Liver (tissue), 9 donors: ENCODE data around the gene UBE2D4. TPM values are rescaled to one million over a fixed set of nuclear protein-coding genes. Genes with fewer than 3 reads are reported as not detected.

Source experiments
- DNase-seq: peaks from one replicate; pipeline ENCODE4 v3.0.0-alpha.2; 2017; ENCODE audit warnings: low spot score
- H3K27ac ChIP-seq, 2 donors: one replicate each; pipeline ENCODE4 v1.7.0; 2013; ENCODE audit warnings: inconsistent platforms in 2 of 2, low read length in 2 of 2, control low read depth in 1 of 2, low read depth in 1 of 2, mild to moderate bottlenecking in 1 of 2
- H3K27me3 ChIP-seq, 4 donors: one replicate each; pipeline versions ENCODE4 v1.6.1 to v1.7.0; 2013; ENCODE audit warnings: low read length in 3 of 4, inconsistent platforms in 1 of 4, mild to moderate bottlenecking in 1 of 4, moderate library complexity in 1 of 4; ENCODE audit not compliant: control insufficient read depth in 4 of 4, insufficient read depth in 4 of 4
- H3K36me3 ChIP-seq, 4 donors: one replicate each; pipeline versions ENCODE4 v1.6.1 to v1.7.0; 2013; ENCODE audit warnings: low read length in 3 of 4, mild to moderate bottlenecking in 3 of 4, low read depth in 1 of 4, moderate library complexity in 1 of 4; ENCODE audit not compliant: control insufficient read depth in 4 of 4, insufficient read depth in 3 of 4
- H3K4me1 ChIP-seq, 4 donors: one replicate each; pipeline versions ENCODE4 v1.6.1 to v1.7.0; 2013; ENCODE audit warnings: low read length in 3 of 4, mild to moderate bottlenecking in 3 of 4, moderate library complexity in 1 of 4; ENCODE audit not compliant: control insufficient read depth in 4 of 4, insufficient read depth in 4 of 4
- H3K4me3 ChIP-seq, 3 donors: one replicate each; pipeline versions ENCODE4 v1.6.1 to v1.7.0; 2013; ENCODE audit warnings: low read length in 3 of 3, control low read depth in 1 of 3, low read depth in 1 of 3, mild to moderate bottlenecking in 1 of 3
- H3K9ac ChIP-seq, 2 donors: one replicate each; pipeline ENCODE4 v1.7.0; 2013; ENCODE audit warnings: low read length in 2 of 2, mild to moderate bottlenecking in 2 of 2, moderate library complexity in 2 of 2, control low read depth in 1 of 2, low read depth in 1 of 2
- H3K9me3 ChIP-seq, 4 donors: one replicate each; pipeline versions ENCODE4 v1.6.1 to v1.7.0; 2013; ENCODE audit warnings: low read length in 3 of 4; ENCODE audit not compliant: control insufficient read depth in 4 of 4
- EGR1 ChIP-seq, 2 donors: IDR thresholded peaks; 2 replicates each; pipeline ENCODE4 v1.6.1; 2016 to 2018; ENCODE audit warnings: antibody characterized with exemption in 2 of 2, low read depth in 2 of 2
- FOXA1 ChIP-seq: IDR thresholded peaks from 2 replicates; pipeline ENCODE4 v1.6.1; 2016; ENCODE audit warnings: antibody characterized with exemption
- FOXA2 ChIP-seq: IDR thresholded peaks from 2 replicates; pipeline ENCODE4 v1.6.1; 2016; ENCODE audit warnings: antibody characterized with exemption
- GABPA ChIP-seq, 2 donors: IDR thresholded peaks in 1 of 2; conservative IDR thresholded peaks in 1 of 2; 2 replicates each; pipeline ENCODE4 v1.6.1; 2016; ENCODE audit warnings: antibody characterized with exemption in 2 of 2, mild to moderate bottlenecking in 1 of 2, moderate library complexity in 1 of 2
- HNF4A ChIP-seq, 2 donors: conservative IDR thresholded peaks; 2 replicates each; pipeline ENCODE4 v1.6.1; 2016; ENCODE audit warnings: antibody characterized with exemption in 2 of 2, mild to moderate bottlenecking in 2 of 2
- HNF4G ChIP-seq: IDR thresholded peaks from 2 replicates; pipeline ENCODE4 v1.6.1; 2016; ENCODE audit warnings: antibody characterized with exemption
- JUND ChIP-seq, 2 donors: IDR thresholded peaks; 2 replicates each; pipeline ENCODE4 v1.6.1; 2016; ENCODE audit warnings: antibody characterized with exemption in 2 of 2
- NR2F2 ChIP-seq: IDR thresholded peaks from 2 replicates; pipeline ENCODE4 v1.6.1; 2016; ENCODE audit warnings: antibody characterized with exemption
- RAD21 ChIP-seq, 2 donors: IDR thresholded peaks; 2 replicates each; pipeline ENCODE4 v1.6.1; 2016; ENCODE audit warnings: antibody characterized with exemption in 2 of 2, mild to moderate bottlenecking in 2 of 2
- RXRA ChIP-seq, 2 donors: IDR thresholded peaks; 2 replicates each; pipeline ENCODE4 v1.6.1; 2017 to 2018; ENCODE audit warnings: antibody characterized with exemption in 2 of 2, mild to moderate bottlenecking in 1 of 2
- SP1 ChIP-seq: IDR thresholded peaks from 2 replicates; pipeline ENCODE4 v1.6.1; 2018; ENCODE audit warnings: antibody characterized with exemption, mild to moderate bottlenecking
- TAF1 ChIP-seq: conservative IDR thresholded peaks from 2 replicates; pipeline ENCODE4 v1.6.1; 2016; ENCODE audit warnings: antibody characterized with exemption, mild to moderate bottlenecking
- YY1 ChIP-seq: IDR thresholded peaks from 2 replicates; pipeline ENCODE4 v1.6.1; 2016; ENCODE audit warnings: antibody characterized with exemption, mild to moderate bottlenecking
- WGBS: extraction: QIAGEN DNeasy Blood & Tissue Kit; methylation state at CpG from one replicate; pipeline ENCODE4 v1.1.7; 2013; 5-methylcytosine and 5-hydroxymethylcytosine counted together
- polyA plus RNA-seq, 2 donors: library from polyadenylated mRNA; stranded (reverse) in 1 of 2; unstranded in 1 of 2; fragments of 200-250 nt in 1 of 2; fragments of >200 nt in 1 of 2; fragmentation: Nextera tagmentation in 1 of 2; extraction: Ambion mirVana in 1 of 2; gene quantifications; one replicate each; pipeline versions ENCODE4 v1.2.1 to v1.2.3, GENCODE V29; 2013 to 2015
- total RNA-seq, 2 donors: library from RNA; depleted of rRNA; stranded (reverse); fragments of >200 nt; gene quantifications; one replicate each; pipeline ENCODE4 v1.2.3, GENCODE V29; 2014
- TF ChIP-seq, protein P1 (sequence below): fragments of 150-350 bp; IDR thresholded peaks from 2 replicates; pipeline ENCODE4 v1.5.1; 2017; ENCODE audit warnings: improper control_type of control experiment, low read depth, low read length; ENCODE audit not compliant: missing input control
- TF ChIP-seq, protein P2 (sequence below): IDR thresholded peaks from 2 replicates; pipeline ENCODE4 v1.6.1; 2016; ENCODE audit warnings: antibody characterized with exemption, mild to moderate bottlenecking
- TF ChIP-seq, protein P3 (sequence below): IDR thresholded peaks from 2 replicates; pipeline ENCODE4 v1.6.1; 2016; ENCODE audit warnings: antibody characterized with exemption
- TF ChIP-seq, protein P4 (sequence below): IDR thresholded peaks from 2 replicates; pipeline ENCODE4 v1.6.1; 2016; ENCODE audit warnings: antibody characterized with exemption
- TF ChIP-seq, protein P5 (sequence below): IDR thresholded peaks from 2 replicates; pipeline ENCODE4 v1.6.1; 2016; ENCODE audit warnings: antibody characterized with exemption
- donor health status: healthy.
- donor health status: healthy.
- donor health status: healthy.
- donor health status: healthy.
- donor health status: healthy.

Gene UBE2D4
- total and polyA plus RNA-seq, 4 donors: 5.1 to 17.9 (median 11.8) TPM

DNA sequence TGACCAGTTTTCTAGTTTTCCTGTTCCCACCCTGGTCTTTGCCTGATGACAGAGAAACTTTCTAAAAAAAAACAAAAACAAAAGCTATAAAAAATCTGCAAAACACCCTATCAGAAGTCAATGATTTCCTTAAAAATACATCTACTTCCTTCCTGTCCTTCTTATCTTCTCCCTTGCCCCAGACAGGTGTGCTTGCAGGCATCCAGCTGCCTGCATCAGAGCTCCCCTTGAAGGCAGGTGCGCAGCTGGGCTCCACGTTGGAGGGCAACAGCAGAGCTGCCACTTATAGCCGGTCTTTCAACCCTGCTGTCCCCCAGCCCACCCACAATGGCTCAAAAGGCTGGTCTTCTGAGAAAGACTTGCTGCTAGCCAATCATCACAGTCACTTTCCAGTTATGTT lies 29.8 kb downstream of the UBE2D4 start:
- Histone ChIP-seq H3K27ac (no peak overlapping the region), H3K27me3 (no peaks in the 10 kb centered on the region), H3K36me3 (peaks cover 2 to 17% (median 15%) of the 10 kb centered on the region in 4 donors), H3K9ac (no peak overlapping the region), H3K4me1 (no peaks in the 10 kb centered on the region), H3K9me3 (no peaks in the 10 kb centered on the region), H3K4me3 (no peak overlapping the region)
- TF ChIP-seq RXRA (IDR thresholded peaks at IDR 0.05) (no peak), YY1 (no peak), FOXA2 (no peak), HNF4G (no peak), SP1 (no peak), JUND (IDR thresholded peaks at IDR 0.05) (no peak), GABPA (IDR thresholded peaks at IDR 0.05 in 1 of 2, conservative IDR thresholded peaks at IDR 0.05 in 1 of 2) (no peak), HNF4A (conservative IDR thresholded peaks at IDR 0.05) (no peak), EGR1 (IDR thresholded peaks at IDR 0.05; ENCODE audit: low read depth in 2 of 2) (no peak), FOXA1 (no peak)
- TF ChIP-seq, protein P1, sequence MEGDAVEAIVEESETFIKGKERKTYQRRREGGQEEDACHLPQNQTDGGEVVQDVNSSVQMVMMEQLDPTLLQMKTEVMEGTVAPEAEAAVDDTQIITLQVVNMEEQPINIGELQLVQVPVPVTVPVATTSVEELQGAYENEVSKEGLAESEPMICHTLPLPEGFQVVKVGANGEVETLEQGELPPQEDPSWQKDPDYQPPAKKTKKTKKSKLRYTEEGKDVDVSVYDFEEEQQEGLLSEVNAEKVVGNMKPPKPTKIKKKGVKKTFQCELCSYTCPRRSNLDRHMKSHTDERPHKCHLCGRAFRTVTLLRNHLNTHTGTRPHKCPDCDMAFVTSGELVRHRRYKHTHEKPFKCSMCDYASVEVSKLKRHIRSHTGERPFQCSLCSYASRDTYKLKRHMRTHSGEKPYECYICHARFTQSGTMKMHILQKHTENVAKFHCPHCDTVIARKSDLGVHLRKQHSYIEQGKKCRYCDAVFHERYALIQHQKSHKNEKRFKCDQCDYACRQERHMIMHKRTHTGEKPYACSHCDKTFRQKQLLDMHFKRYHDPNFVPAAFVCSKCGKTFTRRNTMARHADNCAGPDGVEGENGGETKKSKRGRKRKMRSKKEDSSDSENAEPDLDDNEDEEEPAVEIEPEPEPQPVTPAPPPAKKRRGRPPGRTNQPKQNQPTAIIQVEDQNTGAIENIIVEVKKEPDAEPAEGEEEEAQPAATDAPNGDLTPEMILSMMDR: no peak
- TF ChIP-seq, protein P2, sequence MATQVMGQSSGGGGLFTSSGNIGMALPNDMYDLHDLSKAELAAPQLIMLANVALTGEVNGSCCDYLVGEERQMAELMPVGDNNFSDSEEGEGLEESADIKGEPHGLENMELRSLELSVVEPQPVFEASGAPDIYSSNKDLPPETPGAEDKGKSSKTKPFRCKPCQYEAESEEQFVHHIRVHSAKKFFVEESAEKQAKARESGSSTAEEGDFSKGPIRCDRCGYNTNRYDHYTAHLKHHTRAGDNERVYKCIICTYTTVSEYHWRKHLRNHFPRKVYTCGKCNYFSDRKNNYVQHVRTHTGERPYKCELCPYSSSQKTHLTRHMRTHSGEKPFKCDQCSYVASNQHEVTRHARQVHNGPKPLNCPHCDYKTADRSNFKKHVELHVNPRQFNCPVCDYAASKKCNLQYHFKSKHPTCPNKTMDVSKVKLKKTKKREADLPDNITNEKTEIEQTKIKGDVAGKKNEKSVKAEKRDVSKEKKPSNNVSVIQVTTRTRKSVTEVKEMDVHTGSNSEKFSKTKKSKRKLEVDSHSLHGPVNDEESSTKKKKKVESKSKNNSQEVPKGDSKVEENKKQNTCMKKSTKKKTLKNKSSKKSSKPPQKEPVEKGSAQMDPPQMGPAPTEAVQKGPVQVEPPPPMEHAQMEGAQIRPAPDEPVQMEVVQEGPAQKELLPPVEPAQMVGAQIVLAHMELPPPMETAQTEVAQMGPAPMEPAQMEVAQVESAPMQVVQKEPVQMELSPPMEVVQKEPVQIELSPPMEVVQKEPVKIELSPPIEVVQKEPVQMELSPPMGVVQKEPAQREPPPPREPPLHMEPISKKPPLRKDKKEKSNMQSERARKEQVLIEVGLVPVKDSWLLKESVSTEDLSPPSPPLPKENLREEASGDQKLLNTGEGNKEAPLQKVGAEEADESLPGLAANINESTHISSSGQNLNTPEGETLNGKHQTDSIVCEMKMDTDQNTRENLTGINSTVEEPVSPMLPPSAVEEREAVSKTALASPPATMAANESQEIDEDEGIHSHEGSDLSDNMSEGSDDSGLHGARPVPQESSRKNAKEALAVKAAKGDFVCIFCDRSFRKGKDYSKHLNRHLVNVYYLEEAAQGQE: no peak
- TF ChIP-seq, protein P3, sequence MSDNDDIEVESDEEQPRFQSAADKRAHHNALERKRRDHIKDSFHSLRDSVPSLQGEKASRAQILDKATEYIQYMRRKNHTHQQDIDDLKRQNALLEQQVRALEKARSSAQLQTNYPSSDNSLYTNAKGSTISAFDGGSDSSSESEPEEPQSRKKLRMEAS: no peak
- TF ChIP-seq, protein P4, sequence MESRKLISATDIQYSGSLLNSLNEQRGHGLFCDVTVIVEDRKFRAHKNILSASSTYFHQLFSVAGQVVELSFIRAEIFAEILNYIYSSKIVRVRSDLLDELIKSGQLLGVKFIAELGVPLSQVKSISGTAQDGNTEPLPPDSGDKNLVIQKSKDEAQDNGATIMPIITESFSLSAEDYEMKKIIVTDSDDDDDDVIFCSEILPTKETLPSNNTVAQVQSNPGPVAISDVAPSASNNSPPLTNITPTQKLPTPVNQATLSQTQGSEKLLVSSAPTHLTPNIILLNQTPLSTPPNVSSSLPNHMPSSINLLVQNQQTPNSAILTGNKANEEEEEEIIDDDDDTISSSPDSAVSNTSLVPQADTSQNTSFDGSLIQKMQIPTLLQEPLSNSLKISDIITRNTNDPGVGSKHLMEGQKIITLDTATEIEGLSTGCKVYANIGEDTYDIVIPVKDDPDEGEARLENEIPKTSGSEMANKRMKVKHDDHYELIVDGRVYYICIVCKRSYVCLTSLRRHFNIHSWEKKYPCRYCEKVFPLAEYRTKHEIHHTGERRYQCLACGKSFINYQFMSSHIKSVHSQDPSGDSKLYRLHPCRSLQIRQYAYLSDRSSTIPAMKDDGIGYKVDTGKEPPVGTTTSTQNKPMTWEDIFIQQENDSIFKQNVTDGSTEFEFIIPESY: no peak
- DNase-seq: no peak
- WGBS: 86% methylated on average over 3 of the region's 3 CpGs

DNA sequence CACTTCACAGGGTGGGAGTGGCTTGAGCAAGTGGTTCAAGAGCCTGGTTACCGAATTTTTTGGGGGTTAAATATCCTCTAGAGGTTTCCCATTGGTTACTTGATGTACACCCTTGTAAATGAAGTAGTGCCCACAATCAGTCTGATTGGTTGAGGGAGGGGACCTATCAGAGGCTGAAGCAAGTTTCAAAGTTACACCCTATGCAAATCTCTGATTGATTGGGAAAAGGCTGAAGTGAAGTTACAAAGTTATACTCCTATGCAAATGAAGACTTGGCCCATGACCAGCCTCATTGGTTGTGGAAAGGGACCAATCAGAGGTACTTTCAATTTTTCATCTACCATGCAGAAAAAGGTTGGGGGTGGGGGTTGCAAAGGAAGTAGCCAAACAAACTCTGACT lies 34.7 kb downstream of the UBE2D4 start:
- no peaks in the 10 kb centered on the region for H3K9me3 ChIP-seq
- no peaks in the 10 kb centered on the region for H3K4me1 ChIP-seq
- DNase-seq: no peak
- peaks cover 0 to 2% (median 0%) of the 10 kb centered on the region in 4 donors for H3K36me3 ChIP-seq
- no peaks in the 10 kb centered on the region for H3K27me3 ChIP-seq
- H3K4me3 ChIP-seq: no peak overlapping the region
- no peak overlapping the region for H3K27ac ChIP-seq
- H3K9ac ChIP-seq: no peak overlapping the region
- WGBS: 3% methylated on average over 1 of the region's 1 CpG
- no peak for TF ChIP-seq FOXA1
- TF ChIP-seq EGR1 (IDR thresholded peaks at IDR 0.05; ENCODE audit: low read depth in 2 of 2): no peak
- TF ChIP-seq YY1: no peak
- no peak for TF ChIP-seq FOXA2
- TF ChIP-seq, protein P4: no peak
- no peak for TF ChIP-seq RXRA (IDR thresholded peaks at IDR 0.05)
- no peak for TF ChIP-seq NR2F2
- no peak for TF ChIP-seq HNF4G
- TF ChIP-seq, protein P1: no peak
- TF ChIP-seq HNF4A (conservative IDR thresholded peaks at IDR 0.05): no peak
- no peak for TF ChIP-seq RAD21 (IDR thresholded peaks at IDR 0.05)
- TF ChIP-seq TAF1: no peak
- no peak for TF ChIP-seq JUND (IDR thresholded peaks at IDR 0.05)
- TF ChIP-seq SP1: no peak
- no peak for TF ChIP-seq GABPA (IDR thresholded peaks at IDR 0.05 in 1 of 2, conservative IDR thresholded peaks at IDR 0.05 in 1 of 2)
- TF ChIP-seq, protein P3: no peak
- TF ChIP-seq, protein P5, sequence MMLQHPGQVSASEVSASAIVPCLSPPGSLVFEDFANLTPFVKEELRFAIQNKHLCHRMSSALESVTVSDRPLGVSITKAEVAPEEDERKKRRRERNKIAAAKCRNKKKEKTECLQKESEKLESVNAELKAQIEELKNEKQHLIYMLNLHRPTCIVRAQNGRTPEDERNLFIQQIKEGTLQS: no peak
